Measurements from ENCODE around the gene PCCA. TPM values are rescaled to one million over a fixed set of nuclear protein-coding genes. Genes with fewer than 3 reads are reported as not detected.

PCCA gene
- total RNA-seq, 3 donors from 2014 or later, result 55.7 to 98.6 (median 70.5) TPM

- ATAC-seq (peak; percentile 92), DNase-seq (peak; percentile 70 to 73 (median 71))
- H3K36me3 ChIP-seq (ENCODE audit: low read depth), result no peaks in the 10 kb centered on the region
- intact Hi-C loops (cut with DNase I, micrococcal nuclease), result loop anchor here in 1 of 2 donors (10.0 kb wide), 1 partner anchor 862 kb away; no protein-coding TSS in a partner anchor
- H3K4me3 ChIP-seq, result no peak overlapping the region
- no peaks in the 10 kb centered on the region for H3K9me3 ChIP-seq
- TF ChIP-seq CTCF (IDR thresholded peaks at IDR 0.05), result no peak
- H3K4me1 ChIP-seq (ENCODE audit: low read depth), result peaks cover 15% of the 10 kb centered on the region
These were observed 428.2 kb downstream of the PCCA start for GRCh38 chr13:100517135-100517534.

GRCh38 chr13:100517728-100518127, 428.8 kb downstream of the PCCA start:
- Histone ChIP-seq H3K4me1 (ENCODE audit: low read depth) (peaks cover 15% of the 10 kb centered on the region), H3K9me3 (no peaks in the 10 kb centered on the region), H3K4me3 (no peak overlapping the region), H3K36me3 (ENCODE audit: low read depth) (no peaks in the 10 kb centered on the region)
- DNase-seq (peak in 1 of 3 donors; percentile 24), ATAC-seq (peak; percentile 13)
- TF ChIP-seq CTCF (IDR thresholded peaks at IDR 0.05), result no peak
- intact Hi-C loops (cut with DNase I, micrococcal nuclease), result loop anchor here in 1 of 2 donors (10.0 kb wide), 1 partner anchor 863 kb away; no protein-coding TSS in a partner anchor

GRCh38 chr13:100518394-100519062, 429.6 kb downstream of the PCCA start:
- Histone ChIP-seq H3K4me3 (no peak overlapping the region), H3K9me3 (no peaks in the 10 kb centered on the region), H3K36me3 (ENCODE audit: low read depth) (no peaks in the 10 kb centered on the region), H3K4me1 (ENCODE audit: low read depth) (peaks cover 15% of the 10 kb centered on the region)
- TF ChIP-seq CTCF (IDR thresholded peaks at IDR 0.05), result no peak
- DNase-seq (no peak), ATAC-seq (no peak)
- intact Hi-C loops (cut with DNase I, micrococcal nuclease), result loop anchor here in 1 of 2 donors (10.0 kb wide), 1 partner anchor 864 kb away; no protein-coding TSS in a partner anchor

GRCh38 chr13:100519626-100520025, 430.7 kb downstream of the PCCA start:
- peak in 1 of 3 donors; percentile 41 for DNase-seq
- Histone ChIP-seq H3K4me3 (no peak overlapping the region), H3K9me3 (no peaks in the 10 kb centered on the region), H3K36me3 (ENCODE audit: low read depth) (no peaks in the 10 kb centered on the region), H3K4me1 (ENCODE audit: low read depth) (peaks cover 15% of the 10 kb centered on the region)
- no peak for TF ChIP-seq CTCF (IDR thresholded peaks at IDR 0.05)
- intact Hi-C loops (cut with DNase I, micrococcal nuclease), result loop anchor here in 1 of 2 donors (10.0 kb wide), 1 partner anchor 865 kb away; no protein-coding TSS in a partner anchor
- no peak for ATAC-seq

GRCh38 chr13:100520936-100521850, 432.3 kb downstream of the PCCA start:
- TF ChIP-seq CTCF (IDR thresholded peaks at IDR 0.05), result no peak
- no peak for ATAC-seq
- no peak overlapping the region for H3K4me3 ChIP-seq
- DNase-seq, result no peak
- peaks cover 15% of the 10 kb centered on the region for H3K4me1 ChIP-seq (ENCODE audit: low read depth)
- no peaks in the 10 kb centered on the region for H3K36me3 ChIP-seq (ENCODE audit: low read depth)
- H3K9me3 ChIP-seq, result no peaks in the 10 kb centered on the region
- intact Hi-C loops (cut with DNase I, micrococcal nuclease), result no loop called here

Measured in mucosa of descending colon (tissue), 3 donors.